ENCODE measurements around the gene POR. TPM values are rescaled to one million over a fixed set of nuclear protein-coding genes. Genes with fewer than 3 reads are reported as not detected.

POR gene
- total and polyA plus RNA-seq, 2 of the 13 experiments (the other 11 are each of a cell fraction or from before 2014, with no cell fraction given): 145 to 266 TPM

GRCh38 chr7:75896803-75897327 is 18.1 kb upstream of the POR start (continued):
- TF ChIP-seq SOX5 (CRISPR knock-in tag; IDR thresholded peaks at IDR 0.05; ENCODE audit: borderline replicate concordance) (no peak), EP300 (IDR thresholded peaks at IDR 0.05; ENCODE audit: low read depth in 2 of 2, low read length in 2 of 2) (peak in 1 of 2 experiments; percentile 35; a peak in 1 of 4 replicates), EP300 (CRISPR knock-in tag; IDR thresholded peaks at IDR 0.05; ENCODE audit: borderline replicate concordance) (no peak), GABPB1 (CRISPR knock-in tag; IDR thresholded peaks at IDR 0.05) (peak; percentile 59; the same call in 1 of the 2 replicates), ZNF616 (CRISPR knock-in tag; IDR thresholded peaks at IDR 0.05; ENCODE audit: low read depth) (no peak), HNF4A (CRISPR knock-in tag; IDR thresholded peaks at IDR 0.05) (peak; percentile 79), MTA1 (CRISPR knock-in tag; IDR thresholded peaks at IDR 0.05; ENCODE audit: borderline replicate concordance) (peak; percentile 38; the same call in 1 of the 2 replicates), PAF1 (CRISPR knock-in tag; IDR thresholded peaks at IDR 0.05) (no peak), ZZZ3 (CRISPR knock-in tag; IDR thresholded peaks at IDR 0.05; ENCODE audit: borderline replicate concordance) (no peak), ZBTB40 (IDR thresholded peaks at IDR 0.05) (no peak), ZBTB40 (CRISPR knock-in tag; IDR thresholded peaks at IDR 0.05) (no peak; the same call in 1 of the 2 replicates), NR3C1 (CRISPR knock-in tag; IDR thresholded peaks at IDR 0.05) (no peak), ZMYM2 (CRISPR knock-in tag; IDR thresholded peaks at IDR 0.05) (peak; percentile 91), SRSF1 (optimal IDR thresholded peaks at IDR 0.05; ENCODE audit: low read depth, low read length) (no peak), MTERF4 (CRISPR knock-in tag; IDR thresholded peaks at IDR 0.05) (no peak), HDAC6 (IDR thresholded peaks at IDR 0.05; ENCODE audit: low read depth, low read length) (no peak)
- TF ChIP-seq, protein P1, sequence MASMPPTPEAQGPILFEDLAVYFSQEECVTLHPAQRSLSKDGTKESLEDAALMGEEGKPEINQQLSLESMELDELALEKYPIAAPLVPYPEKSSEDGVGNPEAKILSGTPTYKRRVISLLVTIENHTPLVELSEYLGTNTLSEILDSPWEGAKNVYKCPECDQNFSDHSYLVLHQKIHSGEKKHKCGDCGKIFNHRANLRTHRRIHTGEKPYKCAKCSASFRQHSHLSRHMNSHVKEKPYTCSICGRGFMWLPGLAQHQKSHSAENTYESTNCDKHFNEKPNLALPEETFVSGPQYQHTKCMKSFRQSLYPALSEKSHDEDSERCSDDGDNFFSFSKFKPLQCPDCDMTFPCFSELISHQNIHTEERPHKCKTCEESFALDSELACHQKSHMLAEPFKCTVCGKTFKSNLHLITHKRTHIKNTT (CRISPR knock-in tag; IDR thresholded peaks at IDR 0.05): no peak
